Astrocyte (in vitro differentiated cells and primary cell): ENCODE measurements around the gene LRCH1.

Experiments
- CTCF ChIP-seq: IDR thresholded peaks from 2 replicates; pipeline ENCODE4 v1.5.1; 2011; ENCODE audit warnings: low read depth, mild to moderate bottlenecking, inconsistent platforms, low read length, moderate library complexity; ENCODE audit not compliant: insufficient read depth
- EZH2 ChIP-seq: IDR thresholded peaks from 2 replicates; pipeline ENCODE4 v1.6.1; 2012; ENCODE audit warnings: mild to moderate bottlenecking, low read length, inconsistent platforms; ENCODE audit not compliant: insufficient read depth

GRCh38 chr13:46541210-46541609 is 11.8 kb upstream of the LRCH1 start:
- TF ChIP-seq EZH2 (no peak), CTCF (no peak)
